WTC11 (cell line): ENCODE data around the gene JAML.
A peak's percentile ranks its signal among the peaks of the same experiment; 100 is the strongest.

Experiments
- CREB1 ChIP-seq: sonication (generic); formaldehyde crosslinking; IDR thresholded peaks from 2 replicates; pipeline ENCODE4 v1.8.0; 2023; ENCODE audit warnings: mild to moderate bottlenecking, missing genetic modification reagents
- ELF4 ChIP-seq: sonication (generic); formaldehyde crosslinking; IDR thresholded peaks from 2 replicates; pipeline ENCODE4 v1.8.1; 2022; ENCODE audit warnings: low read depth, mild to moderate bottlenecking, moderate library complexity, missing genetic modification reagents
- ESRRA ChIP-seq: sonication (generic); formaldehyde crosslinking; IDR thresholded peaks from 2 replicates; pipeline ENCODE4 v1.8.1; 2022; ENCODE audit warnings: mild to moderate bottlenecking, missing genetic modification reagents, borderline replicate concordance
- FOXJ3 ChIP-seq: sonication (generic); formaldehyde crosslinking; IDR thresholded peaks from 2 replicates; pipeline ENCODE4 v1.9.0; 2021; ENCODE audit warnings: missing genetic modification reagents, mild to moderate bottlenecking, borderline replicate concordance
- FOXK1 ChIP-seq: sonication (generic); formaldehyde crosslinking; IDR thresholded peaks from 2 replicates; pipeline ENCODE4 v1.8.0; 2022; ENCODE audit warnings: mild to moderate bottlenecking, moderate library complexity, missing genetic modification reagents
- ZNF232 ChIP-seq: sonication (generic); formaldehyde crosslinking; IDR thresholded peaks from 2 replicates; pipeline ENCODE4 v1.8.0; 2022; ENCODE audit warnings: mild to moderate bottlenecking, missing genetic modification reagents
- ZNF263 ChIP-seq: sonication (generic); formaldehyde crosslinking; IDR thresholded peaks from 2 replicates; pipeline ENCODE4 v1.8.1; 2022; ENCODE audit warnings: low read depth, mild to moderate bottlenecking, moderate library complexity, missing genetic modification reagents
- TF ChIP-seq, protein P1 (sequence below): fragments of 200-600 bp; IDR thresholded peaks from 2 replicates; pipeline ENCODE4 v1.8.0; 2022; ENCODE audit warnings: antibody characterized with exemption
- TF ChIP-seq, protein P2 (sequence below): sonication (generic); formaldehyde crosslinking; IDR thresholded peaks from 2 replicates; pipeline ENCODE4 v1.8.1; 2023; ENCODE audit warnings: mild to moderate bottlenecking, missing genetic modification reagents, moderate library complexity
- TF ChIP-seq, protein P3 (sequence below): sonication (generic); formaldehyde crosslinking; IDR thresholded peaks from 2 replicates; pipeline ENCODE4 v1.8.1; 2023; ENCODE audit warnings: mild to moderate bottlenecking, missing genetic modification reagents
- TF ChIP-seq, protein P4 (sequence below): sonication (generic); formaldehyde crosslinking; IDR thresholded peaks from 2 replicates; pipeline ENCODE4 v1.8.1; 2023; ENCODE audit warnings: mild to moderate bottlenecking, missing genetic modification reagents, moderate library complexity
- TF ChIP-seq, protein P5 (sequence below): sonication (generic); formaldehyde crosslinking; IDR thresholded peaks from 2 replicates; pipeline ENCODE4 v1.8.0; 2022; ENCODE audit warnings: mild to moderate bottlenecking, missing genetic modification reagents
- TF ChIP-seq, protein P6 (sequence below): sonication (generic); formaldehyde crosslinking; IDR thresholded peaks from 2 replicates; pipeline ENCODE4 v1.8.0; 2022; ENCODE audit warnings: mild to moderate bottlenecking, missing genetic modification reagents
- TF ChIP-seq, protein P7 (sequence below): sonication (generic); formaldehyde crosslinking; IDR thresholded peaks from 2 replicates; pipeline ENCODE4 v1.8.1; 2022; ENCODE audit warnings: low read depth, mild to moderate bottlenecking, moderate library complexity, missing genetic modification reagents, borderline replicate concordance

DNA sequence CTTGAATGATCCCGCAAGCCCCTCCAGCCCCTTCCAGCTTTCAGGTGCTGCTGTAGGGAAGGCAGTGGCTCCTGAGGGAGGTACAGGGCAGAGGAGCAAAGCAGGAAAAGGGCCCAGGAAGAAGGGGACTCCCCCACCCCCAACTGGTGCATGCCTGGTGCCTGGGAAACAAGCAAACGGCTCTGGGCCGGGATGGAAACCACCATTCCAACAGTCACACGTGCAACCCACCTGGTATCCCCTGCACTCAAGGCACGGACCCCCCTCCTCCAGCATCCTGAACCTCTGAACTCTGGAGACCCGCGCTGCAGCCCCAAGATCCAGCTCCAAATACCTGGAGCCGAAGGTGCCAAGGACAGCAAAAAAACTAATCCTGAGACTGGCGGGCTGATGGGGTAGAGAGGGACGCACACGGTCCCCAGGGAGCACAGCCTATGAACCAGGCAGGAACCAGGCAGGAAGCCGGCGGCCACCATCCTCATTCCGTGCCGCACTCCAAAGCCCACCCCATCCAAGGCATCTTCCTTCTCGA lies 72.7 kb downstream of the JAML start:
- TF ChIP-seq, protein P1, sequence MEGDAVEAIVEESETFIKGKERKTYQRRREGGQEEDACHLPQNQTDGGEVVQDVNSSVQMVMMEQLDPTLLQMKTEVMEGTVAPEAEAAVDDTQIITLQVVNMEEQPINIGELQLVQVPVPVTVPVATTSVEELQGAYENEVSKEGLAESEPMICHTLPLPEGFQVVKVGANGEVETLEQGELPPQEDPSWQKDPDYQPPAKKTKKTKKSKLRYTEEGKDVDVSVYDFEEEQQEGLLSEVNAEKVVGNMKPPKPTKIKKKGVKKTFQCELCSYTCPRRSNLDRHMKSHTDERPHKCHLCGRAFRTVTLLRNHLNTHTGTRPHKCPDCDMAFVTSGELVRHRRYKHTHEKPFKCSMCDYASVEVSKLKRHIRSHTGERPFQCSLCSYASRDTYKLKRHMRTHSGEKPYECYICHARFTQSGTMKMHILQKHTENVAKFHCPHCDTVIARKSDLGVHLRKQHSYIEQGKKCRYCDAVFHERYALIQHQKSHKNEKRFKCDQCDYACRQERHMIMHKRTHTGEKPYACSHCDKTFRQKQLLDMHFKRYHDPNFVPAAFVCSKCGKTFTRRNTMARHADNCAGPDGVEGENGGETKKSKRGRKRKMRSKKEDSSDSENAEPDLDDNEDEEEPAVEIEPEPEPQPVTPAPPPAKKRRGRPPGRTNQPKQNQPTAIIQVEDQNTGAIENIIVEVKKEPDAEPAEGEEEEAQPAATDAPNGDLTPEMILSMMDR = no peak
- TF ChIP-seq, protein P2, sequence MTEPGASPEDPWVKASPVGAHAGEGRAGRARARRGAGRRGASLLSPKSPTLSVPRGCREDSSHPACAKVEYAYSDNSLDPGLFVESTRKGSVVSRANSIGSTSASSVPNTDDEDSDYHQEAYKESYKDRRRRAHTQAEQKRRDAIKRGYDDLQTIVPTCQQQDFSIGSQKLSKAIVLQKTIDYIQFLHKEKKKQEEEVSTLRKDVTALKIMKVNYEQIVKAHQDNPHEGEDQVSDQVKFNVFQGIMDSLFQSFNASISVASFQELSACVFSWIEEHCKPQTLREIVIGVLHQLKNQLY (CRISPR knock-in tag) = no peak
- TF ChIP-seq, protein P3, sequence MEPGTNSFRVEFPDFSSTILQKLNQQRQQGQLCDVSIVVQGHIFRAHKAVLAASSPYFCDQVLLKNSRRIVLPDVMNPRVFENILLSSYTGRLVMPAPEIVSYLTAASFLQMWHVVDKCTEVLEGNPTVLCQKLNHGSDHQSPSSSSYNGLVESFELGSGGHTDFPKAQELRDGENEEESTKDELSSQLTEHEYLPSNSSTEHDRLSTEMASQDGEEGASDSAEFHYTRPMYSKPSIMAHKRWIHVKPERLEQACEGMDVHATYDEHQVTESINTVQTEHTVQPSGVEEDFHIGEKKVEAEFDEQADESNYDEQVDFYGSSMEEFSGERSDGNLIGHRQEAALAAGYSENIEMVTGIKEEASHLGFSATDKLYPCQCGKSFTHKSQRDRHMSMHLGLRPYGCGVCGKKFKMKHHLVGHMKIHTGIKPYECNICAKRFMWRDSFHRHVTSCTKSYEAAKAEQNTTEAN (CRISPR knock-in tag) = no peak
- TF ChIP-seq ZNF263 = no peak
- TF ChIP-seq, protein P4, sequence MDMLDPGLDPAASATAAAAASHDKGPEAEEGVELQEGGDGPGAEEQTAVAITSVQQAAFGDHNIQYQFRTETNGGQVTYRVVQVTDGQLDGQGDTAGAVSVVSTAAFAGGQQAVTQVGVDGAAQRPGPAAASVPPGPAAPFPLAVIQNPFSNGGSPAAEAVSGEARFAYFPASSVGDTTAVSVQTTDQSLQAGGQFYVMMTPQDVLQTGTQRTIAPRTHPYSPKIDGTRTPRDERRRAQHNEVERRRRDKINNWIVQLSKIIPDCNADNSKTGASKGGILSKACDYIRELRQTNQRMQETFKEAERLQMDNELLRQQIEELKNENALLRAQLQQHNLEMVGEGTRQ (CRISPR knock-in tag) = no peak
- TF ChIP-seq, protein P5, sequence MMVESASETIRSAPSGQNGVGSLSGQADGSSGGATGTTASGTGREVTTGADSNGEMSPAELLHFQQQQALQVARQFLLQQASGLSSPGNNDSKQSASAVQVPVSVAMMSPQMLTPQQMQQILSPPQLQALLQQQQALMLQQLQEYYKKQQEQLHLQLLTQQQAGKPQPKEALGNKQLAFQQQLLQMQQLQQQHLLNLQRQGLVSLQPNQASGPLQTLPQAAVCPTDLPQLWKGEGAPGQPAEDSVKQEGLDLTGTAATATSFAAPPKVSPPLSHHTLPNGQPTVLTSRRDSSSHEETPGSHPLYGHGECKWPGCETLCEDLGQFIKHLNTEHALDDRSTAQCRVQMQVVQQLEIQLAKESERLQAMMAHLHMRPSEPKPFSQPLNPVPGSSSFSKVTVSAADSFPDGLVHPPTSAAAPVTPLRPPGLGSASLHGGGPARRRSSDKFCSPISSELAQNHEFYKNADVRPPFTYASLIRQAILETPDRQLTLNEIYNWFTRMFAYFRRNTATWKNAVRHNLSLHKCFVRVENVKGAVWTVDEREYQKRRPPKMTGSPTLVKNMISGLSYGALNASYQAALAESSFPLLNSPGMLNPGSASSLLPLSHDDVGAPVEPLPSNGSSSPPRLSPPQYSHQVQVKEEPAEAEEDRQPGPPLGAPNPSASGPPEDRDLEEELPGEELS = no peak
- TF ChIP-seq CREB1 = no peak
- TF ChIP-seq, protein P6, sequence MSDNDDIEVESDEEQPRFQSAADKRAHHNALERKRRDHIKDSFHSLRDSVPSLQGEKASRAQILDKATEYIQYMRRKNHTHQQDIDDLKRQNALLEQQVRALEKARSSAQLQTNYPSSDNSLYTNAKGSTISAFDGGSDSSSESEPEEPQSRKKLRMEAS (CRISPR knock-in tag) = 0 out of 2 replicates have a peak, but pooled peaks have one; percentile 19
- TF ChIP-seq ESRRA = no peak
- TF ChIP-seq FOXK1 (CRISPR knock-in tag) = no peak
- TF ChIP-seq, protein P7, sequence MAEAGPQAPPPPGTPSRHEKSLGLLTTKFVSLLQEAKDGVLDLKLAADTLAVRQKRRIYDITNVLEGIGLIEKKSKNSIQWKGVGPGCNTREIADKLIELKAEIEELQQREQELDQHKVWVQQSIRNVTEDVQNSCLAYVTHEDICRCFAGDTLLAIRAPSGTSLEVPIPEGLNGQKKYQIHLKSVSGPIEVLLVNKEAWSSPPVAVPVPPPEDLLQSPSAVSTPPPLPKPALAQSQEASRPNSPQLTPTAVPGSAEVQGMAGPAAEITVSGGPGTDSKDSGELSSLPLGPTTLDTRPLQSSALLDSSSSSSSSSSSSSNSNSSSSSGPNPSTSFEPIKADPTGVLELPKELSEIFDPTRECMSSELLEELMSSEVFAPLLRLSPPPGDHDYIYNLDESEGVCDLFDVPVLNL = no peak
- TF ChIP-seq ELF4 (CRISPR knock-in tag) = no peak
- TF ChIP-seq ZNF232 (CRISPR knock-in tag) = no peak
- TF ChIP-seq FOXJ3 (CRISPR knock-in tag) = no peak
